HL-60 (cell line): ENCODE data around the gene MAMDC2.

Experiments used
- DNase-seq, 2 experiments: peaks; one replicate each; pipeline ENCODE4 v3.0.0-alpha.2; 2010 to 2020; ENCODE audit warnings: low read depth in 1 of 2, low spot score in 1 of 2
- H3K27ac ChIP-seq: fragments of 250-450 bp; sonication (Bioruptor Pico); replicated peaks from 2 replicates; pipeline ENCODE4 v1.5.1; 2020; ENCODE audit warnings: mild to moderate bottlenecking, moderate library complexity
- H3K27me3 ChIP-seq: fragments of 250-450 bp; sonication (Bioruptor Pico); 2 replicates; pipeline ENCODE4 v1.5.1; 2021; ENCODE audit warnings: mild to moderate bottlenecking, moderate library complexity; ENCODE audit not compliant: insufficient read depth, poor library complexity, severe bottlenecking
- H3K4me3 ChIP-seq: replicated peaks from 2 replicates; pipeline ENCODE4 v1.5.1; 2011; ENCODE audit warnings: mild to moderate bottlenecking, control low read depth, low read length; ENCODE audit not compliant: insufficient read depth
- GABPA ChIP-seq: IDR thresholded peaks from 2 replicates; pipeline ENCODE4 v1.6.1; 2012; ENCODE audit warnings: low read depth
- POLR2AphosphoS5 ChIP-seq: IDR thresholded peaks from 2 replicates; pipeline ENCODE4 v1.6.1; 2012; ENCODE audit warnings: low read depth
- SPI1 ChIP-seq: IDR thresholded peaks from 2 replicates; pipeline ENCODE4 v1.6.1; 2012; ENCODE audit warnings: low read depth, mild to moderate bottlenecking, borderline replicate concordance
- TF ChIP-seq, protein P1 (sequence below): IDR thresholded peaks from 2 replicates; pipeline ENCODE4 v1.6.1; 2012; ENCODE audit warnings: low read depth; ENCODE audit not compliant: insufficient replicate concordance
- TF ChIP-seq, protein P2 (sequence below): IDR thresholded peaks from one replicate; pipeline ENCODE4 v1.5.1; 2011; ENCODE audit warnings: low read length, control low read depth, inconsistent platforms; ENCODE audit not compliant: insufficient read depth

Gene MAMDC2

GRCh38 chr9:70177121-70177520, 133.5 kb downstream of the MAMDC2 start:
- DNase-seq = no peak
- Histone ChIP-seq H3K27me3 (no peaks in the 10 kb centered on the region), H3K27ac (no peak overlapping the region), H3K4me3 (no peak overlapping the region)
- TF ChIP-seq, protein P1, sequence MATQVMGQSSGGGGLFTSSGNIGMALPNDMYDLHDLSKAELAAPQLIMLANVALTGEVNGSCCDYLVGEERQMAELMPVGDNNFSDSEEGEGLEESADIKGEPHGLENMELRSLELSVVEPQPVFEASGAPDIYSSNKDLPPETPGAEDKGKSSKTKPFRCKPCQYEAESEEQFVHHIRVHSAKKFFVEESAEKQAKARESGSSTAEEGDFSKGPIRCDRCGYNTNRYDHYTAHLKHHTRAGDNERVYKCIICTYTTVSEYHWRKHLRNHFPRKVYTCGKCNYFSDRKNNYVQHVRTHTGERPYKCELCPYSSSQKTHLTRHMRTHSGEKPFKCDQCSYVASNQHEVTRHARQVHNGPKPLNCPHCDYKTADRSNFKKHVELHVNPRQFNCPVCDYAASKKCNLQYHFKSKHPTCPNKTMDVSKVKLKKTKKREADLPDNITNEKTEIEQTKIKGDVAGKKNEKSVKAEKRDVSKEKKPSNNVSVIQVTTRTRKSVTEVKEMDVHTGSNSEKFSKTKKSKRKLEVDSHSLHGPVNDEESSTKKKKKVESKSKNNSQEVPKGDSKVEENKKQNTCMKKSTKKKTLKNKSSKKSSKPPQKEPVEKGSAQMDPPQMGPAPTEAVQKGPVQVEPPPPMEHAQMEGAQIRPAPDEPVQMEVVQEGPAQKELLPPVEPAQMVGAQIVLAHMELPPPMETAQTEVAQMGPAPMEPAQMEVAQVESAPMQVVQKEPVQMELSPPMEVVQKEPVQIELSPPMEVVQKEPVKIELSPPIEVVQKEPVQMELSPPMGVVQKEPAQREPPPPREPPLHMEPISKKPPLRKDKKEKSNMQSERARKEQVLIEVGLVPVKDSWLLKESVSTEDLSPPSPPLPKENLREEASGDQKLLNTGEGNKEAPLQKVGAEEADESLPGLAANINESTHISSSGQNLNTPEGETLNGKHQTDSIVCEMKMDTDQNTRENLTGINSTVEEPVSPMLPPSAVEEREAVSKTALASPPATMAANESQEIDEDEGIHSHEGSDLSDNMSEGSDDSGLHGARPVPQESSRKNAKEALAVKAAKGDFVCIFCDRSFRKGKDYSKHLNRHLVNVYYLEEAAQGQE = no peak
- TF ChIP-seq, protein P2, sequence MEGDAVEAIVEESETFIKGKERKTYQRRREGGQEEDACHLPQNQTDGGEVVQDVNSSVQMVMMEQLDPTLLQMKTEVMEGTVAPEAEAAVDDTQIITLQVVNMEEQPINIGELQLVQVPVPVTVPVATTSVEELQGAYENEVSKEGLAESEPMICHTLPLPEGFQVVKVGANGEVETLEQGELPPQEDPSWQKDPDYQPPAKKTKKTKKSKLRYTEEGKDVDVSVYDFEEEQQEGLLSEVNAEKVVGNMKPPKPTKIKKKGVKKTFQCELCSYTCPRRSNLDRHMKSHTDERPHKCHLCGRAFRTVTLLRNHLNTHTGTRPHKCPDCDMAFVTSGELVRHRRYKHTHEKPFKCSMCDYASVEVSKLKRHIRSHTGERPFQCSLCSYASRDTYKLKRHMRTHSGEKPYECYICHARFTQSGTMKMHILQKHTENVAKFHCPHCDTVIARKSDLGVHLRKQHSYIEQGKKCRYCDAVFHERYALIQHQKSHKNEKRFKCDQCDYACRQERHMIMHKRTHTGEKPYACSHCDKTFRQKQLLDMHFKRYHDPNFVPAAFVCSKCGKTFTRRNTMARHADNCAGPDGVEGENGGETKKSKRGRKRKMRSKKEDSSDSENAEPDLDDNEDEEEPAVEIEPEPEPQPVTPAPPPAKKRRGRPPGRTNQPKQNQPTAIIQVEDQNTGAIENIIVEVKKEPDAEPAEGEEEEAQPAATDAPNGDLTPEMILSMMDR = no peak
- TF ChIP-seq POLR2AphosphoS5 (no peak), SPI1 (no peak), GABPA (no peak)

DNA sequence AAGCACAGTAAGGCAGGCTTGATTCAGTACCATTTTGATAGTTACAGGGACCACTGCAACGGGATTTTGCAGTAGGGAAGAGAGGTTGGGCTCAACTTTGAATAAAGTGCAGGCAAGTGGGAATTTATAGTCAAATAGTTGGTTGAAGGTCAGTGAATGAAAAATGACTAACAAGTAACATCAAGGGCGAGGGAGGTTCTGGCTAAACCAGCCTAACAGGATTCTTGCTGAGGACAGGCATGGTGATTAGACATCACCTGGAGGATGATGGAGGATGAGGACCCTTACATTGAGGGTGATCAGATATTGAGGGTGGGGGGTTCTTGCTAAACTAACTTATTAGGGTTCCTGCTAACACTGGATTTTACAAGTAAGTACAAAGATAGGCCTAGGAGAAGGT, 149.1 kb downstream of the MAMDC2 start:
- Histone ChIP-seq H3K4me3 (no peak overlapping the region), H3K27me3 (no peaks in the 10 kb centered on the region), H3K27ac (no peak overlapping the region)
- no peak for DNase-seq
- TF ChIP-seq, protein P2 = no peak
- TF ChIP-seq, protein P1 = no peak
- TF ChIP-seq GABPA = no peak
- no peak for TF ChIP-seq POLR2AphosphoS5
- no peak for TF ChIP-seq SPI1

- no peak overlapping the region for H3K27ac ChIP-seq
- no peak overlapping the region for H3K4me3 ChIP-seq
- no peak for DNase-seq
- H3K27me3 ChIP-seq = no peaks in the 10 kb centered on the region
- TF ChIP-seq, protein P1 = no peak
- TF ChIP-seq GABPA = no peak
Observed at GRCh38 chr9:70195456-70195855, 151.8 kb downstream of the MAMDC2 start.
